Ishikawa (cell line): ENCODE measurements around the gene RAET1G.

ENCODE experiments used
- CEBPB ChIP-seq: IDR thresholded peaks from 2 replicates; pipeline ENCODE4 v1.6.1; 2012
- CREB1 ChIP-seq: IDR thresholded peaks from 2 replicates; pipeline ENCODE4 v1.6.1; 2012; ENCODE audit warnings: low read depth
- EGR1 ChIP-seq: IDR thresholded peaks from 2 replicates; pipeline ENCODE4 v1.6.1; 2012
- EP300 ChIP-seq: IDR thresholded peaks from 2 replicates; pipeline ENCODE4 v1.6.1; 2012; ENCODE audit warnings: borderline replicate concordance
- FOXM1 ChIP-seq: IDR thresholded peaks from 2 replicates; pipeline ENCODE4 v1.6.1; 2012; ENCODE audit warnings: low read depth, borderline replicate concordance
- NFIC ChIP-seq: IDR thresholded peaks from 2 replicates; pipeline ENCODE4 v1.6.1; 2012
- RAD21 ChIP-seq: IDR thresholded peaks from 2 replicates; pipeline ENCODE4 v1.6.1; 2012; ENCODE audit warnings: low read depth
- TAF1 ChIP-seq: IDR thresholded peaks from 2 replicates; pipeline ENCODE4 v1.6.1; 2012; ENCODE audit warnings: low read depth, mild to moderate bottlenecking
- TCF12 ChIP-seq: IDR thresholded peaks from 2 replicates; pipeline ENCODE4 v1.6.1; 2012; ENCODE audit warnings: low read depth
- USF1 ChIP-seq: IDR thresholded peaks from 2 replicates; pipeline ENCODE4 v1.6.1; 2012
- YY1 ChIP-seq: IDR thresholded peaks from 2 replicates; pipeline ENCODE4 v1.6.1; 2012; ENCODE audit warnings: low read depth
- ZBTB7A ChIP-seq: IDR thresholded peaks from 2 replicates; pipeline ENCODE4 v1.6.1; 2012; ENCODE audit warnings: low read depth
- TF ChIP-seq, protein P1 (sequence below): IDR thresholded peaks from 2 replicates; pipeline ENCODE4 v1.6.1; 2012
- TF ChIP-seq, protein P2 (sequence below): IDR thresholded peaks from 2 replicates; pipeline ENCODE4 v1.6.1; 2012; ENCODE audit warnings: low read depth, mild to moderate bottlenecking

RAET1G gene

GRCh38 chr6:149897015-149897697 lies 25.8 kb downstream of the RAET1G start:
- no peak for TF ChIP-seq TCF12
- no peak for TF ChIP-seq CREB1
- no peak for TF ChIP-seq RAD21
- no peak for TF ChIP-seq YY1
- TF ChIP-seq TAF1: no peak
- TF ChIP-seq, protein P1, sequence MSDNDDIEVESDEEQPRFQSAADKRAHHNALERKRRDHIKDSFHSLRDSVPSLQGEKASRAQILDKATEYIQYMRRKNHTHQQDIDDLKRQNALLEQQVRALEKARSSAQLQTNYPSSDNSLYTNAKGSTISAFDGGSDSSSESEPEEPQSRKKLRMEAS: no peak
- no peak for TF ChIP-seq NFIC
- no peak for TF ChIP-seq FOXM1
- TF ChIP-seq CEBPB: no peak
- TF ChIP-seq, protein P2, sequence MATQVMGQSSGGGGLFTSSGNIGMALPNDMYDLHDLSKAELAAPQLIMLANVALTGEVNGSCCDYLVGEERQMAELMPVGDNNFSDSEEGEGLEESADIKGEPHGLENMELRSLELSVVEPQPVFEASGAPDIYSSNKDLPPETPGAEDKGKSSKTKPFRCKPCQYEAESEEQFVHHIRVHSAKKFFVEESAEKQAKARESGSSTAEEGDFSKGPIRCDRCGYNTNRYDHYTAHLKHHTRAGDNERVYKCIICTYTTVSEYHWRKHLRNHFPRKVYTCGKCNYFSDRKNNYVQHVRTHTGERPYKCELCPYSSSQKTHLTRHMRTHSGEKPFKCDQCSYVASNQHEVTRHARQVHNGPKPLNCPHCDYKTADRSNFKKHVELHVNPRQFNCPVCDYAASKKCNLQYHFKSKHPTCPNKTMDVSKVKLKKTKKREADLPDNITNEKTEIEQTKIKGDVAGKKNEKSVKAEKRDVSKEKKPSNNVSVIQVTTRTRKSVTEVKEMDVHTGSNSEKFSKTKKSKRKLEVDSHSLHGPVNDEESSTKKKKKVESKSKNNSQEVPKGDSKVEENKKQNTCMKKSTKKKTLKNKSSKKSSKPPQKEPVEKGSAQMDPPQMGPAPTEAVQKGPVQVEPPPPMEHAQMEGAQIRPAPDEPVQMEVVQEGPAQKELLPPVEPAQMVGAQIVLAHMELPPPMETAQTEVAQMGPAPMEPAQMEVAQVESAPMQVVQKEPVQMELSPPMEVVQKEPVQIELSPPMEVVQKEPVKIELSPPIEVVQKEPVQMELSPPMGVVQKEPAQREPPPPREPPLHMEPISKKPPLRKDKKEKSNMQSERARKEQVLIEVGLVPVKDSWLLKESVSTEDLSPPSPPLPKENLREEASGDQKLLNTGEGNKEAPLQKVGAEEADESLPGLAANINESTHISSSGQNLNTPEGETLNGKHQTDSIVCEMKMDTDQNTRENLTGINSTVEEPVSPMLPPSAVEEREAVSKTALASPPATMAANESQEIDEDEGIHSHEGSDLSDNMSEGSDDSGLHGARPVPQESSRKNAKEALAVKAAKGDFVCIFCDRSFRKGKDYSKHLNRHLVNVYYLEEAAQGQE: no peak
- TF ChIP-seq USF1: no peak
- TF ChIP-seq EP300: no peak

DNA sequence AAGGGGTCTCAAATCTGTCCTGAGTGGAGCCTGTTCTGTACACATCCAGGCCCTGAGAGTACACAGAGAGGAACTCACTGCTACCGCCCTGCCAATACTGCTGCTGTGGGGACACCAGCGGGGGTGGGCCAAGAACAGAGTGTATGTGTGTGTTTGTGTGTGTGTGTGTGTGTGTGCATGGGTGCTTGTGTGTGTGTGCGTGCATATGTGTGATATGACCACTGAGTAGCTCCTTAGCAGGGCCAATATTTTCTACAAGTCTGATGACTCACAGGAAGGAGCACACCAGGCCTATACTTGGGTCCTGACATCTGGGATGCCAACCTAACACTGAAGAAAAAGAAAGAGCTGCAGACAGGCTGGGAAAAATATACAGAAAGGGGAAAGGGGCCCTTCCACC lies 26.4 kb downstream of the RAET1G start:
- TF ChIP-seq, protein P2: no peak
- no peak for TF ChIP-seq NFIC
- no peak for TF ChIP-seq USF1
- TF ChIP-seq EP300: no peak
- TF ChIP-seq CREB1: no peak
- no peak for TF ChIP-seq TAF1
- TF ChIP-seq ZBTB7A: no peak
- TF ChIP-seq YY1: no peak
- TF ChIP-seq RAD21: no peak
- no peak for TF ChIP-seq EGR1
- TF ChIP-seq CEBPB: no peak
- TF ChIP-seq, protein P1: no peak
- TF ChIP-seq FOXM1: no peak
- no peak for TF ChIP-seq TCF12

- TF ChIP-seq NFIC (peak; percentile 59), CREB1 (no peak), RAD21 (no peak), TCF12 (no peak), ZBTB7A (no peak), EP300 (no peak)
- TF ChIP-seq, protein P2: no peak
These were observed 27.1 kb downstream of the RAET1G start for GRCh38 chr6:149895833-149896271.

DNA sequence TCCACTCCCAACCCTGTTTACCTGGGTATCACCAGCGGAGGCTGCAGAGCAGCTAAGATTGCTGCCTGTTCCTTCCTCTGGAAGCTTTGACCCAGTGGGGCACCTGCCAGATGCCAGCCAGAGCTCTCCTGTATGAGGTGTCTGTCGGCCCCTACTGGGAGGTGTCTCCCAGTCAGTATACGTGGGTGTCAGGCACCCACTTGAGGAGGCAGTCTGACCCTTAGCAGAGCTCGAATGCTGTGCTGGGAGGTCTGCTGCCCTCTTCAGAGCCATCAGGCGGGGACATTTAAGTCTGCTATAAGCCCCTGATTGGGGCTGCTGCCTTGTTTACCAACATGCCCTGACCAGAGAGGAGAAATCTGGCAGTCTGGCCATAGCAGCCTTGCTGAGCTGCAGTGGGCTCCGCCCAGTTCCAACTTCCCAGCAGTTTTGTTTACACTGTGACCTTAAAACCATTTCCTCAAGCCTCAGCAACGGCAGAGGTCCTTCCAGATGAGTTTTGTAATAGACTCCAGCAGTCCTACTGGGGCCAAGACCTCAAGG lies 27.8 kb downstream of the RAET1G start:
- TF ChIP-seq EP300 (no peak), TAF1 (no peak), YY1 (no peak), RAD21 (no peak), EGR1 (no peak), USF1 (no peak), FOXM1 (no peak), CREB1 (no peak), NFIC (no peak)
- TF ChIP-seq, protein P2: no peak
- TF ChIP-seq, protein P1: no peak
